B cell (primary cell): ENCODE results near the gene TJAP1. TPM values are rescaled to one million over a fixed set of nuclear protein-coding genes. Genes with fewer than 3 reads are reported as not detected.

Experiments
- ATAC-seq: fragments of 200-7000 bp; cut with Tn5 transposase; one replicate; pipeline ENCODE4 v1.10.0; 2021; ENCODE audit warnings: low read depth, mild to moderate bottlenecking, moderate number of reproducible peaks, moderate library complexity
- CTCF ChIA-PET: fragments of 350-600 bp; sonication (Branson Sonifier 250); formaldehyde crosslinking; loops from one replicate; lab custom pipeline; 2021; ENCODE audit warnings: antibody characterized with exemption, inconsistent platforms; lab: Charles Lee
- POLR2A ChIA-PET: fragments of 350-600 bp; sonication (Branson Sonifier 250); formaldehyde crosslinking; loops from one replicate; lab custom pipeline; 2021; ENCODE audit warnings: antibody characterized with exemption; lab: Charles Lee
- DNase-seq: peaks from one replicate; pipeline ENCODE4 v3.0.0; 2013
- H2AFZ ChIP-seq: 2 replicates; pipeline ENCODE4 v1.6.1; 2012; ENCODE audit warnings: mild to moderate bottlenecking, low read depth, low read length; ENCODE audit not compliant: insufficient read depth, poor library complexity, severe bottlenecking
- H3K27ac ChIP-seq, 2 donors: 1 replicate in 1 of 2; 2 replicates in 1 of 2; pipeline ENCODE4 v1.5.1; 2012 to 2013; ENCODE audit warnings: low read length in 2 of 2, mild to moderate bottlenecking in 2 of 2, moderate library complexity in 1 of 2
- H3K27me3 ChIP-seq, 4 experiments: fragments of 200-600 bp in 1 of 4; sonication (generic) in 1 of 4; replicated peaks in 1 of 4; 1 replicate in 2 of 4; 2 replicates in 2 of 4; pipeline versions ENCODE4 v1.6.1 to v1.7.0; 2013 to 2016; ENCODE audit warnings: low read length in 3 of 4, mild to moderate bottlenecking in 2 of 4, mixed read lengths in 1 of 4, moderate library complexity in 1 of 4; ENCODE audit not compliant: insufficient read depth in 4 of 4, control insufficient read depth in 3 of 4; ENCODE audit errors: control extremely low read depth in 1 of 4
- H3K36me3 ChIP-seq, 2 experiments: replicated peaks in 1 of 2; 1 replicate in 1 of 2; 2 replicates in 1 of 2; pipeline versions ENCODE4 v1.6.1 to v1.7.1; 2013; ENCODE audit warnings: low read length in 1 of 2; ENCODE audit not compliant: insufficient read depth in 2 of 2, control insufficient read depth in 1 of 2; ENCODE audit errors: control extremely low read depth in 1 of 2, extremely low read depth in 1 of 2
- H3K4me1 ChIP-seq, 2 donors: fragments of 200-600 bp in 1 of 2; sonication (generic) in 1 of 2; 1 replicate in 1 of 2; 2 replicates in 1 of 2; pipeline versions ENCODE4 v1.5.1 to v1.6.1; 2013 to 2017; ENCODE audit warnings: low read length in 2 of 2; ENCODE audit not compliant: control insufficient read depth in 2 of 2, insufficient read depth in 2 of 2
- H3K4me2 ChIP-seq: replicated peaks from 2 replicates; pipeline ENCODE3; 2012; ENCODE audit warnings: mild to moderate bottlenecking, low read depth, low read length; ENCODE audit not compliant: poor library complexity, severe bottlenecking
- H3K4me3 ChIP-seq, 5 experiments: fragments of 200-600 bp in 1 of 5; sonication (generic) in 1 of 5; 1 replicate in 3 of 5; 2 replicates in 2 of 5; pipeline versions ENCODE4 v1.5.1 to v1.7.0; 2011 to 2016; ENCODE audit warnings: low read length in 4 of 5, mild to moderate bottlenecking in 4 of 5, low read depth in 2 of 5, control low read depth in 1 of 5, moderate library complexity in 1 of 5; ENCODE audit not compliant: insufficient read depth in 1 of 5; ENCODE audit errors: control extremely low read depth in 1 of 5, extremely low read depth in 1 of 5
- H3K79me2 ChIP-seq: fragments of 200-600 bp; sonication (generic); one replicate; pipeline ENCODE4 v1.6.0; 2016; ENCODE audit warnings: low read length; ENCODE audit not compliant: control insufficient read depth, insufficient read depth
- H3K9ac ChIP-seq: fragments of 200-600 bp; sonication (generic); 2 replicates; pipeline ENCODE4 v1.6.1; 2017; ENCODE audit warnings: mild to moderate bottlenecking, low read length, moderate library complexity
- H3K9me3 ChIP-seq, 3 donors: one replicate each; pipeline versions ENCODE4 v1.6.1 to v1.7.1; 2013; ENCODE audit warnings: low read length in 2 of 3; ENCODE audit not compliant: control insufficient read depth in 2 of 3, insufficient read depth in 1 of 3; ENCODE audit errors: control extremely low read depth in 1 of 3
- H4K20me1 ChIP-seq: 2 replicates; pipeline ENCODE4 v1.6.0; 2012; ENCODE audit warnings: mild to moderate bottlenecking, low read length; ENCODE audit not compliant: insufficient read depth, control insufficient read depth, poor library complexity, severe bottlenecking
- H3K27ac Mint-ChIP-seq: one replicate; pipeline ENCODE4 v1.8.0; 2021; ENCODE audit warnings: mixed read lengths
- H3K27me3 Mint-ChIP-seq: one replicate; pipeline ENCODE4 v1.8.0; 2021; ENCODE audit warnings: mixed read lengths
- H3K4me1 Mint-ChIP-seq: one replicate; pipeline ENCODE4 v1.8.0; 2021; ENCODE audit warnings: mixed read lengths
- H3K4me3 Mint-ChIP-seq: one replicate; pipeline ENCODE4 v1.8.0; 2021; ENCODE audit warnings: mixed read lengths
- H3K9me3 Mint-ChIP-seq: one replicate; pipeline ENCODE4 v1.8.0; 2022; ENCODE audit warnings: mixed read lengths; ENCODE audit not compliant: insufficient read depth
- EZH2 ChIP-seq: IDR thresholded peaks from 2 replicates; pipeline ENCODE4 v1.6.1; 2012; ENCODE audit warnings: borderline replicate concordance, low read depth, mild to moderate bottlenecking, moderate library complexity, low read length; ENCODE audit not compliant: insufficient read depth, poor library complexity, severe bottlenecking
- WGBS: methylation state at CpG from one replicate; pipeline ENCODE4 v1.1.5; 2013; ENCODE audit warnings: missing lambda C conversion rate; ENCODE audit not compliant: insufficient coverage; 5-methylcytosine and 5-hydroxymethylcytosine counted together
- intact Hi-C: fragments of 100-400 bp; cut with micrococcal nuclease; formaldehyde crosslinking; loops from one replicate; pipeline ENCODE4 v1.10.0; 2022
- polyA plus RNA-seq: library from polyadenylated mRNA; depleted of rRNA; stranded (reverse); fragments of >200 nt; gene quantifications from 2 replicates; pipeline ENCODE4 v1.2.3, GENCODE V29; 2012
- total RNA-seq, 2 donors: library from RNA; stranded (reverse); fragments of 120-200 nt in 1 of 2; gene quantifications; 1 replicate in 1 of 2; 2 replicates in 1 of 2; pipeline versions ENCODE4 v1.2.3 to v1.2.4, GENCODE V29; 2013 to 2022
- TF ChIP-seq, protein P1 (sequence below): fragments of 200-600 bp; IDR thresholded peaks from one replicate; pipeline ENCODE4 v1.8.0; 2022; ENCODE audit warnings: antibody characterized with exemption, mild to moderate bottlenecking

TJAP1 gene
- total and polyA plus RNA-seq, 2 donors (not counting 1 experiment from before 2014, with no cell fraction given), result 59.1 to 70.7 TPM

DNA sequence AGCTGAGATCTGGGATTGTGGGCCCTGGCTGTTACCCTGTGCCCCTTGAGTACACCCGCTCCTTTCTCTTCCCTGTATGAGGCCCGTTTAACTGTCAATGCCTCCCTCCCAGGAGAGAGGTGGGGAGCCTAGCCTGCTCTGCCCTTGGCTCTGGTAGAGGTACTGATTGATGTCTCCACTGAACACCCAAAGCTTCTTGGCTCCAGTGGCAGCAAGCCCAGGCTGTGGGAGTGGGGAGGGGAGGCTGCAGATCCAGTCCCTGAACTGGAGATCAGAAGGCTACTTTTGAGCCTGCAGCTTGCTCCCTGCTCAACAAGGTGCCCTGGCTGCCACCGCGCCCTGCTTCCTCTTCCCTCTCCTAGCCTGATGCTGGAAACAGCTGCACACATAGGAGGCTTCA lies 25.3 kb downstream of the TJAP1 start:
- peaks cover 7% of the 10 kb centered on the region for H3K4me1 Mint-ChIP-seq
- no peaks in the 10 kb centered on the region for H3K79me2 ChIP-seq
- TF ChIP-seq, protein P1, sequence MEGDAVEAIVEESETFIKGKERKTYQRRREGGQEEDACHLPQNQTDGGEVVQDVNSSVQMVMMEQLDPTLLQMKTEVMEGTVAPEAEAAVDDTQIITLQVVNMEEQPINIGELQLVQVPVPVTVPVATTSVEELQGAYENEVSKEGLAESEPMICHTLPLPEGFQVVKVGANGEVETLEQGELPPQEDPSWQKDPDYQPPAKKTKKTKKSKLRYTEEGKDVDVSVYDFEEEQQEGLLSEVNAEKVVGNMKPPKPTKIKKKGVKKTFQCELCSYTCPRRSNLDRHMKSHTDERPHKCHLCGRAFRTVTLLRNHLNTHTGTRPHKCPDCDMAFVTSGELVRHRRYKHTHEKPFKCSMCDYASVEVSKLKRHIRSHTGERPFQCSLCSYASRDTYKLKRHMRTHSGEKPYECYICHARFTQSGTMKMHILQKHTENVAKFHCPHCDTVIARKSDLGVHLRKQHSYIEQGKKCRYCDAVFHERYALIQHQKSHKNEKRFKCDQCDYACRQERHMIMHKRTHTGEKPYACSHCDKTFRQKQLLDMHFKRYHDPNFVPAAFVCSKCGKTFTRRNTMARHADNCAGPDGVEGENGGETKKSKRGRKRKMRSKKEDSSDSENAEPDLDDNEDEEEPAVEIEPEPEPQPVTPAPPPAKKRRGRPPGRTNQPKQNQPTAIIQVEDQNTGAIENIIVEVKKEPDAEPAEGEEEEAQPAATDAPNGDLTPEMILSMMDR, result no peak
- TF ChIP-seq EZH2, result no peak
- intact Hi-C loops, result no loop called here
- H3K4me3 Mint-ChIP-seq, result no peak overlapping the region
- H2AFZ ChIP-seq, result no peak overlapping the region
- peaks cover 0 to 61% of the 10 kb centered on the region in 2 experiments for H3K36me3 ChIP-seq
- CTCF ChIA-PET, result interaction anchor here (1.4 to 6.4 kb wide), 3 partner anchors 7 to 41 kb away, joined by 3 to 69 read pairs (median 11); partner anchors contain the start of gene LRRC73
- peaks cover 0 to under 1% (median 0%) of the 10 kb centered on the region in 4 experiments for H3K27me3 ChIP-seq
- DNase-seq (no peak), ATAC-seq (no peak)
- no peaks in the 10 kb centered on the region for H3K9me3 Mint-ChIP-seq
- H3K4me1 ChIP-seq, result peaks cover 3 to 8% of the 10 kb centered on the region in 2 donors
- no peak overlapping the region for H3K4me3 ChIP-seq
- H4K20me1 ChIP-seq, result no peaks in the 10 kb centered on the region
- no peaks in the 10 kb centered on the region for H3K27me3 Mint-ChIP-seq
- no peaks in the 10 kb centered on the region for H3K9me3 ChIP-seq
- no peak overlapping the region for H3K27ac Mint-ChIP-seq
- 100% methylated on average over 2 of the region's 4 CpGs for WGBS
- no peak overlapping the region for H3K4me2 ChIP-seq
- POLR2A ChIA-PET, result no interaction called here
- no peak overlapping the region for H3K27ac ChIP-seq
- no peak overlapping the region for H3K9ac ChIP-seq

DNA sequence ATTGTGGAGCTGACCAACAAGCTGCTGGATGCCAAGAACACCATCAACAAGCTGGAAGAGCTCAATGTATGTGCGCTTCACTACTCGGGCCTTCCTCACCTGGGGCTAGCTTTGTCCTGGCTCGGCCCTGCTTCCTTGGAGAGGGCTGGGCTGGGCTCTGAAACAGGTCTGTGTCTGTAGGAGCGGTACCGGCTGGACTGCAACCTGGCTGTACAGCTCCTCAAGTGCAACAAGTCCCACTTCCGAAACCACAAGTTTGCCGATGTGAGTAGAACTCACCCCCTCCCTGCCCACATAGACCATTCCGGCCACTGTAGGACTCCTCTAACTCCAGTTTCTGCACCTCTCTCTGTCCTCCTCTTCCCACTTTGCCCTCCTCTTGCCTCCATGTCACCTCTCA lies 26.1 kb downstream of the TJAP1 start:
- Histone ChIP-seq H3K79me2 (no peaks in the 10 kb centered on the region), H3K9ac (no peak overlapping the region), H4K20me1 (no peaks in the 10 kb centered on the region), H3K4me2 (no peak overlapping the region), H3K4me3 (no peak overlapping the region), H3K36me3 (peaks cover 0 to 53% of the 10 kb centered on the region in 2 experiments), H3K27me3 (peaks cover 0 to 8% (median 2%) of the 10 kb centered on the region in 4 experiments), H2AFZ (no peak overlapping the region), H3K27ac (no peak overlapping the region), H3K4me1 (peaks cover 4 to 8% of the 10 kb centered on the region in 2 donors), H3K9me3 (no peaks in the 10 kb centered on the region)
- POLR2A ChIA-PET, result no interaction called here
- Mint-ChIP-seq H3K4me1 (peaks cover 10% of the 10 kb centered on the region), H3K9me3 (no peaks in the 10 kb centered on the region), H3K27ac (no peak overlapping the region), H3K4me3 (no peak overlapping the region), H3K27me3 (no peaks in the 10 kb centered on the region)
- ATAC-seq (no peak), DNase-seq (no peak)
- CTCF ChIA-PET, result interaction anchor here (1.0 to 6.4 kb wide), 4 partner anchors 10 to 49 kb away, joined by 3 to 69 read pairs (median 24); partner anchors contain the start of gene DLK2
- intact Hi-C loops, result no loop called here
- 96% methylated on average over 8 of the region's 8 CpGs for WGBS
- TF ChIP-seq, protein P1, result no peak
- no peak for TF ChIP-seq EZH2
